ENCODE data around the gene CISTR.

DNA sequence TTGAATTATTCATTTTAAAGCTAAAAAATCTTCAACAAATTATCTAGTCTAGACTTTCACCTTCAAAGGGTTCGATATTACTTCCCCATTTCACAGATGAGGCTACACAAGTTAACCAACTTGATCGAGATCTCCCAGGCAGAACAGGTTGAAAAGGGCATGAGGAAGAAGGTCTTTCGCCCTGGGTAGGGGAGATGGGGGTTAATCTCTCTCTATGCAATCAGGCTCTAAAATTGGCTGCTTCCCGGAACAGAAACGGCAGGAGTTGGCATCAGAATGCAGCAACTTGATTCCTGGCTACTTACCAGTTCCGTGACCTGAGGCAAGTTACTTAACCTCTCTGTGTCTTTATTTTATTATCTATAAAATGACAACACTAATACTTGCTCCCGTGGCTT, 2.4 kb upstream of the CISTR start:
- no peak for TF ChIP-seq POLR2AphosphoS5 (IDR thresholded peaks at IDR 0.05)
- TF ChIP-seq, protein P1, sequence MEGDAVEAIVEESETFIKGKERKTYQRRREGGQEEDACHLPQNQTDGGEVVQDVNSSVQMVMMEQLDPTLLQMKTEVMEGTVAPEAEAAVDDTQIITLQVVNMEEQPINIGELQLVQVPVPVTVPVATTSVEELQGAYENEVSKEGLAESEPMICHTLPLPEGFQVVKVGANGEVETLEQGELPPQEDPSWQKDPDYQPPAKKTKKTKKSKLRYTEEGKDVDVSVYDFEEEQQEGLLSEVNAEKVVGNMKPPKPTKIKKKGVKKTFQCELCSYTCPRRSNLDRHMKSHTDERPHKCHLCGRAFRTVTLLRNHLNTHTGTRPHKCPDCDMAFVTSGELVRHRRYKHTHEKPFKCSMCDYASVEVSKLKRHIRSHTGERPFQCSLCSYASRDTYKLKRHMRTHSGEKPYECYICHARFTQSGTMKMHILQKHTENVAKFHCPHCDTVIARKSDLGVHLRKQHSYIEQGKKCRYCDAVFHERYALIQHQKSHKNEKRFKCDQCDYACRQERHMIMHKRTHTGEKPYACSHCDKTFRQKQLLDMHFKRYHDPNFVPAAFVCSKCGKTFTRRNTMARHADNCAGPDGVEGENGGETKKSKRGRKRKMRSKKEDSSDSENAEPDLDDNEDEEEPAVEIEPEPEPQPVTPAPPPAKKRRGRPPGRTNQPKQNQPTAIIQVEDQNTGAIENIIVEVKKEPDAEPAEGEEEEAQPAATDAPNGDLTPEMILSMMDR (IDR thresholded peaks at IDR 0.05), result no peak

All from sigmoid colon (tissue), 4 donors.